ENCODE results near the gene STAB1.

The STAB1 gene

DNA sequence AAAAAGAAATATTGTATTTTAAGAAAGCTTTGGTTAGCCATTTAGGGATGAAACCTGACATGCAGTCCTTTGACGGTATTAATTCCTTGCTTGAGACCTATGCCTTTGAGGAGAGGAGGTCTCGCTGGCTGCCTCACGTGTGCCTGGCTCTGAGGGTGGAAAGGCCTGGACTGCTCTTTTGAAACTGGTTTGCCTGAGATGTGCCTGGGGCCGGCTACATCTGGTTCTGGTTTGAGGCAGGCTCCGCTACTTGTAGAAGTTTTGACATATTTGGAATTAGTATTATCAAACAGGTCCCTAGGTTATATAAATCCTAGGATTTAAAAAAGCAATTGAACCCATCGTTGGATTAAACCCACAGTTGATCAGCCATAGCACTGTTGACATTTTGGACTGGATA is 33.3 kb upstream of the STAB1 start:
- DNase-seq, result no peak

DNA sequence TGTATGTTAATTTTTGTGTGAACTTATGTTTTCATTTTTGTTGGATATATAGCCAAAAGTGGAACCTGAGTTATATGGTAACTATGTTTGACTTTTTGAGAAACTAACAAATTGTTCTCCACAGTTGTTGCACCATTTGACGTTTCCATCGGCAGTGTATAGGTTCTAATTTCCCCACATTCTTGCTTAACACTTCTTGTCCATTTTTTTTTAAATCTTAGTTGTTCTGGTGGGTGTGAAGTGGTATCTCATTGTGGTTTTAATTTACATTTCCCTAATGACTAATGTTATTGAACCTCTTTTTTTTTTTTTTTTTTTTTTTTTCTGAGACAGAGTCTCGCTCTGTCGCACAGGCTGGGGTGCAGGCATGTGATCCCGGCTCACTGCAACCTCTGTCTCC is 31.7 kb upstream of the STAB1 start:
- DNase-seq, result peak in 3 of 4 experiments; percentile 1 to 64 (median 43)

DNA sequence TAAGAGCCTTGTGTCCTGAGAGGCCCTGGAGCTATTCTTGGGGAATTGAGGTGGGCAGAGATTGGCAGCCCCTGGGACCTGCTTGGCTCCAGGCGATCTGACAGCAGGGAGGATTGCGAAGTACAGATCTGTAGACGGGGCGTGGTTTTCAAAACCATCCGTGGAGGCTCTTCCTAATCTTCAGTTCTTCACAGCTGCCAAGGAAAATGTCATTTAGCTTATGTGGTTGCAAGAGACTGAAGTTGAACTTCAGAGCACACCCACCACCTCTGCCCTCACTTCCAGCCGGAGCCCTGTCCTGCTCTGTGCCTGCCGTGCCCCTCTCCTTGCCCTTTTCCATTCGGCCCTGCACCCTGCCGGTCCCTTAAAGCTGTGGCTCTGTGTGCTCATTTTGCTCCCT is 26.8 kb upstream of the STAB1 start:
- peak; percentile 24 to 58 (median 43) for DNase-seq

DNA sequence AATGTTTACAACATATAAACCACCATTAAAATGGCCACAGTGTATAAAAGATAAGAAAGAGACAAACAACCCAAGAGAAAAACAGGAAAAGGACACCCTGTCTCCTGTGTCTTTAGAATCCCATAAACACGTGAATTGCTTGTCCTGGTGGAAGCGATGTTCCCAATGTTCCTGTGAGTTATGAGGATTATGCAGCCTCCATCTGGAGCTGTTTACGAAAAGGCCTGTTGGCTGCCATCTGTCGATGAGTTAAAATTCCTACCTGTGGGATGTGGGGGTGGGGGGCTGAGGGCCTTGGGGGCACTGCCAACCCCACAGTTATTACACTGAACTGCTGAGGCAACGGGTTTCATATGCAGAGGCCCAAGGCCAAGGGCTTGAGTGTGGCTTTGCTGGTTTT is 26.1 kb upstream of the STAB1 start:
- no peak for DNase-seq

DNA sequence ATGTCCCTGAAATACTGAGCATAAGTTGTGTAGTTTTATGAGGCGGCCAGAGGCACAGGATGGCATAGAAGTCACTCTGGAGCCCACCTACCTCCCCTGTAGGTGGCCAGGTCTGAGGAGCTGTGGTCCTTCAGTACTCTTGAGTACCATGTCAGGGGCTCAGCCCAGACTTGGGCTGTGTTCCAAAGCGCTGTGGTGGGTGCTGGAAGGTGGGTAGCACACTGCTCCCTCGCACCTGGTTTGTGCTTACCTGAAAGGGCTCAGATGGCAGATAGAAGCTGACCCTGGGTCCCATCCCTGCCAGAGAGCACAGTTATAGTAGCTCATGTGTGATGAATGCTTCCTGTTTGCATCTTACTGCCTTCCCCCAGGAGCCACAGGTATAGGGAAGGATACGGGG is 24.2 kb upstream of the STAB1 start:
- DNase-seq, result no peak

DNA sequence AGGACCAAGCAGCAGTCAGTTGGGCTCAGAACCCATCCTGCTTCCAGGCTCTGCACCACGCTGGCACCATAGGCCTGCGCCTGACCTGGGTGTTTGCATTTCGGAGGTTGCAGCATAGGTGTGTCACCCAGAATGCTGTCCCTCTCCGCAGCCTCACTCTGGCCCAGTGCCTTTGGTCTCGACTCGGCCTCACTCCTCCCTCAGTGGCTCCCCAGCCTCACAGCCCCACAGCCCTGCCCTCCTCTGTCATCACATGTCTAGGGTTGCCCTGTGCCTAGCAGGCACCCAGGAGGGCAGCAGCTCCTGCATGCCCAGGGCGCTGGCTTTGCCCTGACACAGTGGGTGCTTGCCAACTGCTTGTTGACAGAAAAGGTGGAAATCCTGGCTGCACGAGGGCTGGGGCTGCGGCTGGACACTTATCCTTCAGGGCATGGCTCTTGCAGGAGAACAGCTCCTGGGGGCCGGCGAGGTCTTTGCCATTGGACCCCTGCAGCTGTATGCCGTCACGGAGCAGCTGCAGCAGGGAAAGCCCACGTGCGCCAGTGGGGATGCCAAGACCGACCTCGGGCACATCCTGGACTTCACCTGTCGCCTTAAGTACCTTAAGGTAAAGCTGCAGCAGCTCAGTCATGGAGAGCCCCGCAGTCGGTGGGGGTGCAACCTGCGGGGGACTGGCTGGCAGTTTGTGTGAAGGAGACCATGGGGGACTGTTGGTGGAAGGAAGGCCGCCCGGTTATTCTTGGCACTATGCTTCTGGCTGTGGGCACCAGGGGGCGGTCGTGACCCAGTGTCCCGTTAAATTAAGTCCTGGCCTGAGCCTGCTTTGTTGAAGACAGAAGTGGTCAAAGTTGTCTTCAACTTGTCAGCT is 23.5 kb upstream of the STAB1 start:
- DNase-seq, result peak; percentile 89 to 93 (median 92)

DNA sequence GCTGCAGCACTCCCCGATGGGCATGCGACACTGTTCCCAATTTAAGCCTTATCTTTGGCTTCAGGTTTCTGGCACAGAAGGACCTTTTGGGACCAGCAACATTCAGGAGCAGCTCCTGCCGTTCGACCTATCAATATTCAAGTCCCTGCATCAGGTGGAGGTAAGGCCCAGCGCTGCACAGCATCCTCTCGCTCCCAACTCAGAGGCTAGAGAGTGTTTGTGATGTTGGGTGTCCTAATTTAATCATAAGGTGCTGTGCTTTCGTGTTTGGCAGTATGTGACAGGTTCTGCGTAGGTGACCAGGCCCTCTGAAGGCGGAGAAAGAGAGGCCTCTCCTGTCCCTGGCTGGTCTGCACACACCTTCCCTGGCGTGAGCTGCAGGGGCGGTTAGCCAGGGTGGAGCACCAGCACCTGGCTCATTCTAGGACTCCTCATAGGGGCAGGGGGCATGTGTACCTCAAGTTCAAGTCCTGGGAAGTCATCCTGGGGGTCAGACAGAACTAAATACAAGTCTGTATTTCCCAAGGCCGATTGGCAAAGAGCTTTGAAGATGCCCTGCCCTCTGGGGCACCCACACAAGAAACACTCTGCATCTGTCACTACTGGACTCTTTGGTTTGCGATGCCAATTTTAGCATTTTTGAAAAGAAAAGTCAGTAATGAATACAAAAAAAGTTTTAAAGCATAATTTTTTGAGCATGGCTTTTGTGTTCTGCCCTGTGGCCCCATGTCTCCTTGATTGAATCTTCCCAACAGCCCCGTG is 22.7 kb upstream of the STAB1 start:
- DNase-seq, result peak; percentile 44 to 77 (median 70)

DNA sequence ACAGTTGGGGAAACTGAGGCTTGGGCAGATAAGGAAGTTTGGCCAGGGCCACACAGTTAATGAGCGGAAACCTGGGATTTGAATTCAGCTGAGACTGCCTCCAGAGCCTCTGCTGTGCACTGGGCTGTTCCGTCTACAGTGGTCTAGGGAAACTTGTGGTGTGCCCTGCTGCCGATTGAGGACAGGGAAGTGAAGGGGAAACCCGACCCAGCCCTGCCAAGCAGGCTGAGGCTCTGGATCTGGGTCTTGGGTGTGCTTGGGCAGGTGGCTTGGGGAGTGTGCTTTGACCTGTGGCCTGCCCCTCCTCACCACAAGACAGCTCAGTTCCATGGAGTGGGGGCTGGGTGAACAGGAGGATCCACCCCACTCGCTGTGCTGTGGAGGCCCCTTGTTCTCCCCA is 22.1 kb upstream of the STAB1 start:
- peak; percentile 39 to 68 (median 62) for DNase-seq

DNA sequence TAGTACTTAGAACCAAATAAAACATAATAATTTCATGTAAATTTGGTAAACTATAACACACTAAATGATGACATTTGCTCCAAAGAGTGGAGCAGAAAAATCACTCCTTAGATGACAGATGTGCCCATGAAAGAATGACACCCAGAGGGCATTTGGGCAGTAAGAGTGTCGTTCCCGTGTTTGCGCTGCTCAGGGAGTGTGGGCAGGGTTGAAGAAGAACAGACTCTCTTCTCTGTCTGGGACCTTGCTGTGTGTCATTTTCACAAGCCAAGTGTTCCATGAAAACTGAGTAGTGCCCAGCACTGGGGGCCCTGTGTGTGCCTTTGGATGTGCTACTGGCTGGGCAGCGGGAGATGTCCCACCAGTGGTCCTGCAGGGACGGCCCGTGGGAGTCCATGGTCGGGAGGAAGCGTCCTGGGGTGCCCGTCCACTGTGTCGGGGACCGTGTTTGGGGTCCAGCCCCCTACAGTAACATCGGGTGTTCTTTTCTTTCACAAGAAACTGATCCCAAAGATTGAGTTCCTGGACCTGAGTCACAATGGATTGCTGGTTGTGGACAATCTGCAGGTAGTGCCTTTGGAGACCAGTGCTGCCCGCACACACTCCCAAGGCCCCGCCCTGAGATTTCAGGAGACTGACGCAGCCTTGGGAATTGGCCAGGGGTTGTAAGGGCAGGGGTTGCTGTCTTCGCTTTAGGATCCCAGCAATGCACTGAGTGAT is 17.9 kb upstream of the STAB1 start:
- DNase-seq, result no peak

DNA sequence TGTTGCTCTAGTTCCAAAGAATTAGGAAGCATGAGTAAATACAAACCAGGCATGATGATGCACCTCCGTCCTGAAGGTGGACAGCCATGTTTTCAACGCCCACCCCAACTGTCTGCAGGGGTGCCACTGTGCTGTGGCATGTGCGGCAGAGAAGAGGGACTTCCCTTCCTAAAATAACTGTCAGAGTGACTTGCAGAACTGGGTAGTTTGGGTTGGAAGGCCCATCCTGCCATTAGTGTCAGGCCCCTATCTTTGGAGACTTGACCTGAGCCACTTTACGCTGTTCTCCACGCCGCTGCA is 17.4 kb upstream of the STAB1 start:
- peak in 3 of 4 experiments; percentile 52 to 57 (median 53) for DNase-seq

DNA sequence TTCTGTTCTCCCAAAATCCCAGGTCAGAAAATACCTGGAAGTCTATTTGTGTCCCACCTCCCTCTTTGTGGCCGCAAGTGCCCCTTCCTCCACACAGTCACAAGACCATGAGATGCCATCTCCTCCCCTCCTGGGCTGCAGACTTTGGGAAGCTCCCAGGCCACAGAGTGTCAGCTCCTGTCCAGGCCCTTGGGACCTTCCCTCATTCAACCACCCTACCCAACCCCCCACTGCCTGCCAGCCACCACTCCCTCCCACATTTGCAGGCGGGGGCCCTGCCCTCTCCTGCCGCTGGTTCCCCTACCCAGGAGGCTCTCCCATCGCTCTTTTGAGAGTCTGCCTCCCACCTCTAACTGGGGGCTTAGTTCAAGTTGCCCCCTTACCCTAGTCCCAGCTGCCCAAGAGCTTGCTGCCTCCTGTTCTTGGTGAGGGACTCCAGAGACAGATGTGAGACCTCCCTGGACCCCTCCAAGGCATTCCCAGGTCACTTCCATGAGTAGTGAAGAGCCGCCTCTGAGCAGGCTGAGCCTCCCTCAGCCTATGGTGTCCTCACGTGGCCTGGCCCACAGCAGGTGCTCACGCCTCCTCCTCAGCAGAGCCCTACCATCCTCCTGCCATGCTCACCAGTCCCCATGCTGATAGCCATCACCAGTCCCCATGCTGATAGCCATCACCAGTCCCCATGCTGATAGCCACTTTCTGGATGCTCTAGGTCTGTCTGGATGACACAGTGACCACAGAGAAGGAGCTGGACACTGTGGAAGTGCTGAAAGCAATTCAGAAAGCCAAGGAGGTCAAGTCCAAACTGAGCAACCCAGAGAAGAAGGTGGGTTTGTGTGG is 15.9 kb upstream of the STAB1 start:
- no peak for DNase-seq

DNA sequence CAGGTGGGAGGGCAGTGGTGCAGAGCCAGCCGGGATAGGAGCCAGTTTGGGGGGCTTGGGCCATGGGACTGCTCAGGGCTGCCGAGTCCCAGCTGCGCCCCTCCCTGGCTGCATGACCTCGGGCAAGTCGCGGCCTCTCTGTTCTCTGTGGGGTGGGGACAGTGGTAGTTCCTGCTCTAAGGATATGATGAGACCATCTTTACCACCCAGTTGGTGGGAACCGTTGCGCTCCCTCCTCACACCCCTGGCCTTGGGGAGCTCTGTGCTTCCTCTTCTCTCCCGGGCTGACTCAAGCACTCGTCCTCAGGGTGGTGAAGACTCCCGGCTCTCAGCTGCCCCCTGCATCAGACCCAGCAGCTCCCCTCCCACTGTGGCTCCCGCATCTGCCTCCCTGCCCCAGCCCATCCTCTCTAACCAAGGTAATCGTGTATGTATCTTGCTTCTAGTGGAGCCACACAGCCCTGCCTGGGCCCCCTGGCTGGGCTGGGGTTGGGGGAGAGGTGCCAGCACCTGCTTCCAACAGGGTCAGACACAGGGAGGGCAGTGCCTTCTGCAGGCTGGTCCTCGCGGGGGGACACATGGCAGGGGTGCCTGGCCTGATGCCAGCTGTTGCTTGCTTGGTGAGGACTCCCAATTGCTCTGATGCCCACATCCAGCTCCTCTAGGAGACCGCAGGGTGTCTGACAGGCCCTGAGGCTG is 15.1 kb upstream of the STAB1 start:
- DNase-seq, result peak; percentile 43 to 73 (median 70)

DNA sequence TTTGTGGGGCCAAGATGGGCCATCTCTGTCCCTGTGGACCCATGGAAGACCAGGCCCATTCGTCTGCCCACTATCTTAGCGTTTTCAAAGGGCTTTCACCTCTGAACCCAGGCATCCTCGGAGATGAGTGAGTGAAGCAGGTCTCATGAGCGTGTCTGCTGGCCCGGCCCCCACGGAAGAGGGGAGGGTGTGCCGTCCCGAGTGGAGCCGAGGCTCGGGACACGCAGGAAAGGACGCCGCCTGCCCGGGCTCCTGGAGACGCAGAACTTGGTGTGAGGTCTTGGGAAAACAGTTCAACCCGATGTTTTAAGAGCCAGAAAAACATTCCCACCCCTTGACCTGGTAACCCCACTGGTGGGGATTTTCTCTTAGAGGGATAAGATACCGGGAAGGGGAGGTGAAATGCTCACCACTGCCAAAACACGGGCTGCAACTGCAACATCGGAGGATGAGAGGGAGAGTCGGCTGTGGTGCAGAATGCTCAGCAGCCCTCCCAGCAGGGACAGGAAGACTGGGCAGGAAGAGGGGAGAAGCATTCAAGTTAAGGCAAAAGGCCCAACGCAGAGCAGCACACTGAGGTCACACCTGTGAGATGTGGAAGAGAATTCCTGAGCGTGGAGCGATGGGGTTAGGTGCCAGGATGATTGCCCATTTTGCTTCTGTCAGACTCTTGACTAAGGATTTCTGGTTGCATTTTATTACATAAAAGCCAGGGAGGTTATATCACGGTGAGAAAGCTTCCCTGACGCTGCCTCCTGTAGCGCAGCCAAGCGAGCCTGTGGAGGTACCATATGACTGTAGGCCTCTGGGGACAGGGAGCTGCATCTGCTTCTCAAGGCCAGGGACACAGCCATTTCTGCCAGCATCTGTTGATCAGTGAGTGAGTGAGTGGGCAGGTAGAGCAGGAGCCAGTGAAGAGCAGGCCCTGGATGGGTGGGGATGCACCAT is 14.1 kb upstream of the STAB1 start:
- no peak for DNase-seq

DNA sequence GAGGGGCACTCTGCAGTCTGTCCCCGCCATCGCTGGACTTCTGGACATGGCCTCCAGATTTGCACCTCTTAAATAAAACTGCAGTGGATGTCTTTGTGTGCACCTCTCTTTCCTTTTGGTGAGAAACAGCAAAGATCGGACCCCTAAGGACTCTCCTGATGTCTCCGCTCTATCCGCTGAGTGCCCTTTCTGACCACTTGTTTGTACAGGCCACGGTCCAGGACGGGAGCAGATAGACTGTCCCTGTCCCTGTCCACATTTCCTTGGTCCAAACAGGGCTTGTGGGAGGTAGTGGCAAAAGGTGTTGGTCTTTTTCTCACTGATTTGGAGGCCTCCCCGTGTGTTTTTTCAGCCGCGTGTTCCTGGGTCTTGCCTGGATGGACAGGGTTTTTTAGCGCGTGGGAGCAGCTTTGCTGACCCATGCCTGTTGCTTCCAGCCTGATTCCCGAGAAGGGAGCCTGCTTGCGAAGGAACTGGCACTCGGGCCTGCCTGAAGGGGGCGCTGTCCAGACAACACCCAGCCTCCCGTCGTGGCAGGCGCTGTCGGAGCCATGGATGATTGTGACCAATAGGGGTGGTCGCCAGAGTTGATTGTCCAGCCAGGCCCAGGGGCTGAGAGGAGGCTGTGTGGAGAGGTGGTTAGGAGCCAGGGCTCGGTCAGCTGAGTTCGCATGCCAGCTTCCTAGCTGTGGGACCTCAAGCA is 13.2 kb upstream of the STAB1 start:
- peak in 1 of 4 experiments; percentile 43 for DNase-seq

DNA sequence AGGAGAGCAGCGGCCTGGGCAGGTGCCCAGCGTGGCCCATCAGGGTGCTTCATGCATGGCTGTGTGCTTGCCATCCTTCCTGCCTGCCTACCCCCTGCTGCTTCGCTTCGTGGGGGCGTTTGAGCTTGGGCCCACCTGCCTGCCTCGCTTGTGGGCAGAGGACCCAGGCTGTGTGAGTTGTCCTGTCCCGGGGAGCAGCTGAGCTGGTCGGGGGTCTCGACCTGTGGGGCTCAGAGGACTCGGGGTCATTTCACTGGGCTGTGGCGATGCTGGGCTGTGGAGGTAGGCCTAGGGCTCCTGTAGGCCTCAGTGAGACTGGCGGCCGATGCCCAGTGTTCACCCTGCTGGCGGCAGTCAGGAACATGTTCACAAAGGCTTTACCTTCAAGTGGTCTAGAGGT is 12.1 kb upstream of the STAB1 start:
- no peak for DNase-seq

DNA sequence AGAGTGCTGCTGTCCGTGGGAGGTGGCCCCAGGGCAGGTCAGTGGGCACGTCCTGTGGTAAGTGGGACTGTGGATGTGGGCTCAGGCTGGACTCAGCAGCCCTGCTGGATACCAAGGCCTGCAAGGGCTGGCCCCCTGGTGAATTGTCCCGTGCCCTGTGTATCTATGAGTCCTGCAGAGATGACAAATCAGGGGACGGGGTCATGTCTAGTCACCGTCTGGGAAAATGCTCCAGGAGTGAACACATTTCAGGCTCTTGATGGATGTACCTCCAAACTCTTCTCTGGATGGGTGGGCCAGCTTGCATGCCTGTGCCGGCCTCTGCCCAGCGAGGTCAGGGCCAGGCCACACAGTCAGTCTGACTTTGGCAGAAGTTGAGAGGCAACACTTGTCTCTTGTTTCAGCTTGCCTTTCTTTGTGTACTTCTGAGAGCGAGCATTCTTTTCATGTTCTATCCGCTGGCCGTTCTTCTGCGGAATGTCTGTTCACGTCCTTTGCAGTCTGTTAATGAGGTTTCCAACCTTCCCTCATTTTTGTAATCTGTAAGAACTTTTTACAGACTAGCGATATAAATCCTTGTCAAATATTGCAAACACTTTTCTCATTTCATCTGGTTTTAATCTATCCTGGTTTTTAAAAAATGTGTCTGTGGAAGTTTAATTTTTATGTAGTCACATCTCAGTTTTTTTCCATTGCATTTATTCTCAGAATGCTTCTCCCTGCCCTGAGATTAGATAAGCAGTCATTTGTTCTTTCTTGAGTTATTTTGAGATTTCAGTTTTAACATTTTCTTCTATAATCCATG is 11.4 kb upstream of the STAB1 start:
- no peak for DNase-seq

DNA sequence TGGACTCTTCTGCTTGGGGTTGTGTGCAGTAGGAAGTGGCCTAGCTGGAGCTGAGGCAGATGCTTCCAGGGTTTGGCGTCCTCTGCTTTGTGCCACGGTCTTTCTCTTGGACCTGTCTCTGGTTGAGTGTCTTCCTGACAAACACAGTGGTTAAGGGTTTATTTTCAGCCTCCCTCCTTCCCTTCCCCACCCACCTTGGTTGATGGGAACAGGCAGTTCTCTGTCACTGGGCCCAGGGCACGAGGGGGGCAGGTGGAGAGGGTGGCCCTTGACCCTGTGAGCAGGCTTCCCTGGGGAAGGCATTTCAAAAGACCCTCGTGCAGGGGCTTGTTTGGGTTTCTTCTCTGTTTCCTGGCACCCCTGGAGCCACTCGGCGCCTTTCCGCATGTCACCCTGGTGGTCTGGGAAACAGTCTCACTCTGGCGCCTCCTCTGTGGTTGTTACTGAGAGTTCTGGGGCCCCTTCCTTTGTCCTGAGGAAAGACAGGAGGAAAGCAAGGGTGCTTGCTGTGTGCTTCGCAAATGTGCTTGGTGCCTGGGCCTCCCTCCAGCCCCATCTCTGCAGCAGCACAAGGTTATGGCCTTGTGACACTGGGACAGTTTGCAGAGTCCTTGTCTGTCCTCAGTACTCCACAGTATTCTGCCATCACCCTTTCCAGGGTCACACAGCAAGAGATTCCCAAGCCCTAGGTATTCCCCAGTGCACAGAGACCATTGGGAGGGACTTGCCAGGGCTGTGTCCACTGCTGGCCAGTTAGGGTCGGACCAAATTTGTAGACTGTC is 10.3 kb upstream of the STAB1 start:
- no peak for DNase-seq

Measured in suppressor macrophage (primary cell).